H1 (cell line): Measurements from ENCODE around the gene DDI2. TPM values are rescaled to one million over a fixed set of nuclear protein-coding genes. Genes with fewer than 3 reads are reported as not detected.

Experiments used
- ATF2 ChIP-seq: IDR thresholded peaks from 2 replicates; pipeline ENCODE4 v1.6.1; 2012; ENCODE audit warnings: low read length, inconsistent platforms
- CBX5 ChIP-seq: fragments of 300-800, 300-1000 bp; sonication (generic); IDR thresholded peaks from 2 replicates; pipeline ENCODE4 v1.7.1; 2016; ENCODE audit warnings: antibody characterized with exemption, low read length, low read depth
- CREB1 ChIP-seq: IDR thresholded peaks from 2 replicates; pipeline ENCODE4 v1.6.1; 2012; ENCODE audit warnings: inconsistent platforms
- RAD21 ChIP-seq, 2 experiments: IDR thresholded peaks in 1 of 2; conservative IDR thresholded peaks in 1 of 2; 2 replicates each; pipeline ENCODE4 v1.6.1; 2011; ENCODE audit warnings: low read depth in 2 of 2, low read length in 2 of 2, improper control_type of control experiment in 1 of 2, inconsistent platforms in 1 of 2, mild to moderate bottlenecking in 1 of 2, moderate library complexity in 1 of 2
- SP4 ChIP-seq: IDR thresholded peaks from 2 replicates; pipeline ENCODE4 v1.6.1; 2012; ENCODE audit warnings: low read length, inconsistent platforms
- polyA plus RNA-seq, 7 experiments: library from polyadenylated mRNA; depleted of rRNA in 3 of 7; stranded (reverse) in 5 of 7; unstranded in 2 of 7; fragments of >200 nt in 5 of 7; fragments of 200-250 nt in 2 of 7; gene quantifications; 1 replicate in 5 of 7; 2 replicates in 1 of 7; 4 replicates in 1 of 7; pipeline versions ENCODE4 v1.2.1 to v1.2.3, GENCODE V29; 2011 to 2013; ENCODE audit warnings: missing spikeins in 2 of 7, mixed read lengths in 2 of 7
- total RNA-seq: library from RNA; stranded (reverse); fragmentation: NEBNext Ultra II Directional; extraction: Animal tissue kit (Norgen Biotek cat#: 25700); gene quantifications from 2 replicates; pipeline ENCODE4 v1.2.1, GENCODE V29; 2021

Gene DDI2
- total and polyA plus RNA-seq, 2 of the 8 experiments (the other 6 are each of a cell fraction or from before 2014, with no cell fraction given), result 7.7 to 38.3 TPM

GRCh38 chr1:15578921-15579682, 38.2 kb upstream of the DDI2 start (continued):
- TF ChIP-seq SP4 (no peak), CREB1 (no peak), RAD21 (IDR thresholded peaks at IDR 0.05 in 1 of 2, conservative IDR thresholded peaks at IDR 0.05 in 1 of 2; ENCODE audit: low read depth in 2 of 2, low read length in 2 of 2) (no peak), ATF2 (no peak), CBX5 (no peak)
- TF ChIP-seq, all 59 proteins: peak for 0
